SU-DHL-6 (cell line): Measurements from ENCODE around the gene NDST4.

Source experiments
- EZH2phosphoT487 ChIP-seq: fragments of 200-600 bp; sonication (generic), shearing (Covaris generic); conservative IDR thresholded peaks from 2 replicates; pipeline ENCODE4 v1.6.1; 2018; ENCODE audit warnings: mild to moderate bottlenecking, antibody characterized with exemption, low read length, moderate library complexity, mixed read lengths
- TF ChIP-seq, protein P1 (sequence below): fragments of 200-600 bp; sonication (generic); IDR thresholded peaks from one replicate; pipeline ENCODE4 v1.5.1; 2017; ENCODE audit warnings: antibody characterized with exemption, mild to moderate bottlenecking, low read length, moderate library complexity; ENCODE audit not compliant: insufficient read depth, poor library complexity, severe bottlenecking

DNA sequence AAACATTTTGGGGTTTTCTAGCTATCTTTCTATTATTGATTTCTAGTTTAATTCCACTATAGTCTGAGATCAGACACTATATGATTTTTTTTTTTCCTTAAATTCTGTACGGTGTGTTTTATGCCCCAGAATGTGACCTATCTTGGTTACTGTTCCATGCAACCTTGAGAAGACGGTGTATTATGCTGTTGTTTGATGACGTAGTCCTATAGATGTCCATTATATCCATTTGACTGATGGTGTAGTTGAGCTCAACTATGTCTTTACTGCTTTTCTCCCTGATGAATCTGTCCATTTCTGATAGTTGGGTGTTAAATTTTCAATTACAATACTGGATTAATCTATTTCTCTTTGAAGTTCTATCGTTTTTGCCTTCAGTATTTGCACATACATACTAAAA lies 212.5 kb downstream of the NDST4 start:
- TF ChIP-seq, protein P1, sequence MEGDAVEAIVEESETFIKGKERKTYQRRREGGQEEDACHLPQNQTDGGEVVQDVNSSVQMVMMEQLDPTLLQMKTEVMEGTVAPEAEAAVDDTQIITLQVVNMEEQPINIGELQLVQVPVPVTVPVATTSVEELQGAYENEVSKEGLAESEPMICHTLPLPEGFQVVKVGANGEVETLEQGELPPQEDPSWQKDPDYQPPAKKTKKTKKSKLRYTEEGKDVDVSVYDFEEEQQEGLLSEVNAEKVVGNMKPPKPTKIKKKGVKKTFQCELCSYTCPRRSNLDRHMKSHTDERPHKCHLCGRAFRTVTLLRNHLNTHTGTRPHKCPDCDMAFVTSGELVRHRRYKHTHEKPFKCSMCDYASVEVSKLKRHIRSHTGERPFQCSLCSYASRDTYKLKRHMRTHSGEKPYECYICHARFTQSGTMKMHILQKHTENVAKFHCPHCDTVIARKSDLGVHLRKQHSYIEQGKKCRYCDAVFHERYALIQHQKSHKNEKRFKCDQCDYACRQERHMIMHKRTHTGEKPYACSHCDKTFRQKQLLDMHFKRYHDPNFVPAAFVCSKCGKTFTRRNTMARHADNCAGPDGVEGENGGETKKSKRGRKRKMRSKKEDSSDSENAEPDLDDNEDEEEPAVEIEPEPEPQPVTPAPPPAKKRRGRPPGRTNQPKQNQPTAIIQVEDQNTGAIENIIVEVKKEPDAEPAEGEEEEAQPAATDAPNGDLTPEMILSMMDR: no peak
- TF ChIP-seq EZH2phosphoT487: no peak
